BE2C (cell line): ENCODE results near the gene RNASEH1.

Experiments
- DNase-seq: peaks from one replicate; pipeline ENCODE4 v3.0.0-alpha.2; 2020
- H3K27me3 ChIP-seq: fragments of 250-450 bp; sonication (Bioruptor Pico); 2 replicates; pipeline ENCODE4 v1.5.1; 2020; ENCODE audit warnings: mild to moderate bottlenecking
- H3K36me3 ChIP-seq: fragments of 250-450 bp; sonication (Bioruptor Pico); 2 replicates; pipeline ENCODE4 v1.5.1; 2020; ENCODE audit warnings: mild to moderate bottlenecking
- H3K4me1 ChIP-seq: fragments of 250-450 bp; sonication (Bioruptor Pico); 2 replicates; pipeline ENCODE4 v1.5.1; 2020
- H3K4me3 ChIP-seq: 2 replicates; pipeline ENCODE4 v1.5.1; 2011; ENCODE audit warnings: low read depth, low read length
- H3K9me3 ChIP-seq: fragments of 250-450 bp; sonication (Bioruptor Pico); 2 replicates; pipeline ENCODE4 v1.5.1; 2020
- TF ChIP-seq, protein P1 (sequence below): IDR thresholded peaks from 2 replicates; pipeline ENCODE4 v1.5.1; 2012; ENCODE audit warnings: mild to moderate bottlenecking, low read depth, low read length

Gene RNASEH1

GRCh38 chr2:3598912-3599854 lies 41.0 kb upstream of the RNASEH1 start:
- Histone ChIP-seq H3K4me1 (peaks cover 13% of the 10 kb centered on the region), H3K36me3 (peaks cover 5% of the 10 kb centered on the region; the same call in 1 of the 2 replicates), H3K4me3 (no peak overlapping the region), H3K9me3 (no peaks in the 10 kb centered on the region), H3K27me3 (no peaks in the 10 kb centered on the region)
- no peak for DNase-seq
- TF ChIP-seq, protein P1, sequence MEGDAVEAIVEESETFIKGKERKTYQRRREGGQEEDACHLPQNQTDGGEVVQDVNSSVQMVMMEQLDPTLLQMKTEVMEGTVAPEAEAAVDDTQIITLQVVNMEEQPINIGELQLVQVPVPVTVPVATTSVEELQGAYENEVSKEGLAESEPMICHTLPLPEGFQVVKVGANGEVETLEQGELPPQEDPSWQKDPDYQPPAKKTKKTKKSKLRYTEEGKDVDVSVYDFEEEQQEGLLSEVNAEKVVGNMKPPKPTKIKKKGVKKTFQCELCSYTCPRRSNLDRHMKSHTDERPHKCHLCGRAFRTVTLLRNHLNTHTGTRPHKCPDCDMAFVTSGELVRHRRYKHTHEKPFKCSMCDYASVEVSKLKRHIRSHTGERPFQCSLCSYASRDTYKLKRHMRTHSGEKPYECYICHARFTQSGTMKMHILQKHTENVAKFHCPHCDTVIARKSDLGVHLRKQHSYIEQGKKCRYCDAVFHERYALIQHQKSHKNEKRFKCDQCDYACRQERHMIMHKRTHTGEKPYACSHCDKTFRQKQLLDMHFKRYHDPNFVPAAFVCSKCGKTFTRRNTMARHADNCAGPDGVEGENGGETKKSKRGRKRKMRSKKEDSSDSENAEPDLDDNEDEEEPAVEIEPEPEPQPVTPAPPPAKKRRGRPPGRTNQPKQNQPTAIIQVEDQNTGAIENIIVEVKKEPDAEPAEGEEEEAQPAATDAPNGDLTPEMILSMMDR, result no peak

GRCh38 chr2:3598197-3598910 lies 40.2 kb upstream of the RNASEH1 start:
- Histone ChIP-seq H3K36me3 (peaks cover 5% of the 10 kb centered on the region), H3K4me3 (no peak overlapping the region), H3K9me3 (no peaks in the 10 kb centered on the region), H3K27me3 (no peaks in the 10 kb centered on the region), H3K4me1 (peaks cover 6% of the 10 kb centered on the region)
- DNase-seq, result no peak
- TF ChIP-seq, protein P1, result no peak

DNA sequence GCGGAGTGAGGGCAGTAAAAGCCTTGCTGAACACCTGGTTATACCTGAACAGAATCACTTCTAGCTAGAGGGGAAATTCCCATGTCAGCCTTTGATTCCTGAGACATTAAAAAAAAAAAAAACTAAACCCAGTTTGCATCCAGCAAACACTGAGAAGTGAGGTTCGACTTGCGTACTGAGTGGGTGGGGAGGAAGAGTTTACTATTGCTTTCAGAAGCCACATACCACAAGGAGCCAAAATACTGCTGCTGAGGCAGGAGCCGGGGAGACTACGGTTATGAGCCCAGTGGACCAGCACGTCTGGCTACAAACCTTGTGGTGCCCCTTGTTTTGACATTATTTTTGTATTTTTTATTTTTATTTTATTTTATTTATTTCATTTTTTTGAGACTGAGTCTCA lies 39.4 kb upstream of the RNASEH1 start:
- H3K4me3 ChIP-seq, result no peak overlapping the region
- TF ChIP-seq, protein P1, result no peak
- H3K9me3 ChIP-seq, result no peaks in the 10 kb centered on the region
- peaks cover 5% of the 10 kb centered on the region for H3K36me3 ChIP-seq
- no peak for DNase-seq
- H3K4me1 ChIP-seq, result peaks cover under 1% of the 10 kb centered on the region; the same call in 1 of the 2 replicates
- no peaks in the 10 kb centered on the region for H3K27me3 ChIP-seq

DNA sequence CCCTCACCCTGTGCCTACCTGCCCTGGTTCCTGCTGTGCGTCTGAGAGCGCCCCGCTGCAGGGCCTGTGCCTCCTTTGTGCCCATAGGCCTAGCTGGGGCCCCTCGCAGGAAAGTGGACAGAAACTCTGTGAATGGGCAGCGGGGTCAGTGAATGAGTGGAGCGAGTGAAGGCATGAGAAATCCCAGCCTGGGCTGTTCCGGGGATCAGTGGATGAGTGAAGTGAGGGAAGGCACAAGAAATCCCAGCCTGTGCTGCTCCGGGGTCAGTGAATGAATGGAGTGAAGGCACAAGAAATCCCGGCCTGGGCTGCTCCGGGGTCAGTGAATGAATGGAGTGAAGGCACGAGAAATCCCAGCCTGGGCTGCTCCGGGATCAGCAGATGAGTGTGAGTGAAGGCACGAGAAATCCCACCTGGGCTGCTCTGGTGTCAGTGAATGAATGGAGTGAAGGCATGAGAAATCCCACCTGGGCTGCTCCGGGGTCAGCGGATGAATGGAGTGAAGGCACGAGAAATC lies 38.8 kb upstream of the RNASEH1 start:
- H3K4me3 ChIP-seq, result peak overlapping the region; percentile 86; the same call in 1 of the 2 replicates
- H3K9me3 ChIP-seq, result no peaks in the 10 kb centered on the region
- H3K27me3 ChIP-seq, result no peaks in the 10 kb centered on the region
- peaks cover 5% of the 10 kb centered on the region for H3K36me3 ChIP-seq
- H3K4me1 ChIP-seq, result no peaks in the 10 kb centered on the region
- DNase-seq, result no peak
- TF ChIP-seq, protein P1, result no peak

GRCh38 chr2:3595985-3596384 lies 37.9 kb upstream of the RNASEH1 start:
- Histone ChIP-seq H3K9me3 (no peaks in the 10 kb centered on the region), H3K36me3 (peaks cover 5% of the 10 kb centered on the region), H3K27me3 (no peaks in the 10 kb centered on the region), H3K4me3 (peak overlapping the region; percentile 86), H3K4me1 (no peaks in the 10 kb centered on the region)
- TF ChIP-seq, protein P1, result no peak
- no peak for DNase-seq
